Gastrocnemius medialis (tissue), 4 donors: Measurements from ENCODE around the gene MMP12.

Source experiments
- POLR2A ChIP-seq, 2 donors: fragments of 450-650 bp; IDR thresholded peaks; one replicate each; pipeline ENCODE4 v1.6.1; 2017; ENCODE audit warnings: antibody characterized with exemption in 2 of 2, mild to moderate bottlenecking in 2 of 2, moderate library complexity in 2 of 2
- TF ChIP-seq, protein P1 (sequence below), 5 experiments: fragments of 450-650 bp in 3 of 5; fragments of 200-600 bp in 2 of 5; sonication (generic) in 2 of 5; IDR thresholded peaks in 4 of 5; conservative IDR thresholded peaks in 1 of 5; 1 replicate in 4 of 5; 2 replicates in 1 of 5; pipeline ENCODE4 v1.5.1; 2016 to 2019; ENCODE audit warnings: antibody characterized with exemption in 5 of 5, mild to moderate bottlenecking in 3 of 5, moderate library complexity in 3 of 5

DNA sequence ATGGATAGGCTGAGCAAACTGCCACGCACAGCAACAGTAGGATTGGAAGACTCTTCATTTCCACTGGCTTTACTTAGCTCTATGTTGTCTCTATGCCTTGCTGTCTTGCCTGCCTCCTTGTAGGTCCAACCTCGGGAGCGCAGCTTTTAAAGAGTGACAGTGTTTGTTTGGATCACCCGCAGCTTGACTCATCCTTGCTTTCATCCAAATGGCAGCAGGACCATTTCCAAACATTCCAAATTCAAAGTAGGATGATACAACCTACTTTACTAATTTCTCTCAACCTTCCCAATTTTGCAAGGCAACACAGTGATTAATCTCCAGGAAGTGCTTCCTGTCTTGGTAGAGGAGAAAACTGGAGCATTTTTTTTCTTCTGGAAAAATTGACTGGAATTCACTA lies 31.3 kb downstream of the MMP12 start, which contains the start of gene MMP3:
- TF ChIP-seq, protein P1, sequence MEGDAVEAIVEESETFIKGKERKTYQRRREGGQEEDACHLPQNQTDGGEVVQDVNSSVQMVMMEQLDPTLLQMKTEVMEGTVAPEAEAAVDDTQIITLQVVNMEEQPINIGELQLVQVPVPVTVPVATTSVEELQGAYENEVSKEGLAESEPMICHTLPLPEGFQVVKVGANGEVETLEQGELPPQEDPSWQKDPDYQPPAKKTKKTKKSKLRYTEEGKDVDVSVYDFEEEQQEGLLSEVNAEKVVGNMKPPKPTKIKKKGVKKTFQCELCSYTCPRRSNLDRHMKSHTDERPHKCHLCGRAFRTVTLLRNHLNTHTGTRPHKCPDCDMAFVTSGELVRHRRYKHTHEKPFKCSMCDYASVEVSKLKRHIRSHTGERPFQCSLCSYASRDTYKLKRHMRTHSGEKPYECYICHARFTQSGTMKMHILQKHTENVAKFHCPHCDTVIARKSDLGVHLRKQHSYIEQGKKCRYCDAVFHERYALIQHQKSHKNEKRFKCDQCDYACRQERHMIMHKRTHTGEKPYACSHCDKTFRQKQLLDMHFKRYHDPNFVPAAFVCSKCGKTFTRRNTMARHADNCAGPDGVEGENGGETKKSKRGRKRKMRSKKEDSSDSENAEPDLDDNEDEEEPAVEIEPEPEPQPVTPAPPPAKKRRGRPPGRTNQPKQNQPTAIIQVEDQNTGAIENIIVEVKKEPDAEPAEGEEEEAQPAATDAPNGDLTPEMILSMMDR (IDR thresholded peaks at IDR 0.05 in 4 of 5, conservative IDR thresholded peaks at IDR 0.05 in 1 of 5) = no peak
- TF ChIP-seq POLR2A (IDR thresholded peaks at IDR 0.05) = no peak
